Measurements from ENCODE around the gene CCDC158. TPM values are rescaled to one million over a fixed set of nuclear protein-coding genes. Genes with fewer than 3 reads are reported as not detected.

CCDC158 gene
- total and polyA plus RNA-seq, 10 of the 15 experiments (the other 5 are each of a cell fraction or from before 2014, with no cell fraction given): not detected

DNA sequence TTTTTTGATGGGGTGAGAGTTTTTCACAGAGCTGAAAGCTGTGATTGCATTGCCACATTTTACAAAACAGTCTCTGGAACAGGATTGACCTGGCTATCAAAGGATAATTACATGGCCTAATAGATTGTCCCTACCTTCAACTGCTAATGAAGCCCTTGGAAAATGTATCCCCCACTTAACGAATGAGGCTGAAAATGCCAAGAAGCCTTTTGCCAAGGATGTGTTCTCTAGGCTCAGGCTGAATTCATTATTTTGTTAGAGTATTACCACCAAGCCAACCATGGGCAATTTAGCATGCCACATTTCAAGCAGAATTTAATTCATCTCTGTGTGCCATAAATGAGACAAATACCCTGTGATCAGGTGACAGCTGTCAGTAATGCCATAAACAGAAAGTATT, 49.6 kb upstream of the CCDC158 start (continued):
- TF ChIP-seq IRF4 (IDR thresholded peaks at IDR 0.05; ENCODE audit: low read depth, low read length): no peak
- TF ChIP-seq, protein P1, sequence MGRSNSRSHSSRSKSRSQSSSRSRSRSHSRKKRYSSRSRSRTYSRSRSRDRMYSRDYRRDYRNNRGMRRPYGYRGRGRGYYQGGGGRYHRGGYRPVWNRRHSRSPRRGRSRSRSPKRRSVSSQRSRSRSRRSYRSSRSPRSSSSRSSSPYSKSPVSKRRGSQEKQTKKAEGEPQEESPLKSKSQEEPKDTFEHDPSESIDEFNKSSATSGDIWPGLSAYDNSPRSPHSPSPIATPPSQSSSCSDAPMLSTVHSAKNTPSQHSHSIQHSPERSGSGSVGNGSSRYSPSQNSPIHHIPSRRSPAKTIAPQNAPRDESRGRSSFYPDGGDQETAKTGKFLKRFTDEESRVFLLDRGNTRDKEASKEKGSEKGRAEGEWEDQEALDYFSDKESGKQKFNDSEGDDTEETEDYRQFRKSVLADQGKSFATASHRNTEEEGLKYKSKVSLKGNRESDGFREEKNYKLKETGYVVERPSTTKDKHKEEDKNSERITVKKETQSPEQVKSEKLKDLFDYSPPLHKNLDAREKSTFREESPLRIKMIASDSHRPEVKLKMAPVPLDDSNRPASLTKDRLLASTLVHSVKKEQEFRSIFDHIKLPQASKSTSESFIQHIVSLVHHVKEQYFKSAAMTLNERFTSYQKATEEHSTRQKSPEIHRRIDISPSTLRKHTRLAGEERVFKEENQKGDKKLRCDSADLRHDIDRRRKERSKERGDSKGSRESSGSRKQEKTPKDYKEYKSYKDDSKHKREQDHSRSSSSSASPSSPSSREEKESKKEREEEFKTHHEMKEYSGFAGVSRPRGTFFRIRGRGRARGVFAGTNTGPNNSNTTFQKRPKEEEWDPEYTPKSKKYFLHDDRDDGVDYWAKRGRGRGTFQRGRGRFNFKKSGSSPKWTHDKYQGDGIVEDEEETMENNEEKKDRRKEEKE (IDR thresholded peaks at IDR 0.05): no peak
- no peak for TF ChIP-seq TCF12 (IDR thresholded peaks at IDR 0.05; ENCODE audit: low read depth, low read length)
- TF ChIP-seq MXI1 (IDR thresholded peaks at IDR 0.05; ENCODE audit: low read depth, low read length): no peak

DNA sequence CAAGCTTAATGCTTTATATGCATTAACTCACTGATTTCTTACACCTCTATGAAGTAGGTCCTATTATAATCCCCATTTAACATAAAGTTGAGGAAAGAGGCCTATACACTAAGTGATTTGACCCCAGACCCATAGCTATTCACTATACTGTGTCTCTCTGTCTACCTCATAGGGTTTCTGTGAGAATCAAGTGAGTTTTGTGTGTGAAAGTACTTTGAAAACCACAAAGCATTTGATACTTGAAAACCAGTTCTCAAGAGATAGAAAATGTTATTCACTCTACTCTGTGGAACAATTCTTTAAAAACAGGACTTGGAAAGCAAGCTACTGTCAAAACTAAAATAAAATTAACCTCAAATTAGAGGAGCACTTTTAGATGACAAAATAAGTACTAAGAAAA, 49.1 kb upstream of the CCDC158 start:
- no peak overlapping the region for H3K4me2 ChIP-seq (ENCODE audit: control insufficient read depth, insufficient read depth)
- no peak overlapping the region for H3K4me3 ChIP-seq
- no peak overlapping the region for H3K9ac ChIP-seq (ENCODE audit: control insufficient read depth, insufficient read depth, low read length)
- ChIA-PET POLR2A (no interaction called here), RAD21 (ENCODE audit: unreplicated experiment) (no interaction called here), SMC1A (ENCODE audit: uncharacterized antibody, unreplicated experiment) (interaction anchor here (0.5 to 1.1 kb wide), 2 partner anchors 39 to 734 kb away, joined by 3 read pairs; no protein-coding TSS in a partner anchor), CTCF (interaction anchor here (1.1 to 1.7 kb wide), 4 partner anchors 9 to 40 kb away, joined by 3 to 5 read pairs (median 4); no protein-coding TSS in a partner anchor)
- no peaks in the 10 kb centered on the region for H4K20me1 ChIP-seq (ENCODE audit: control insufficient read depth, insufficient read depth)
- H3K79me2 ChIP-seq (ENCODE audit: control insufficient read depth, insufficient read depth, low read length): no peaks in the 10 kb centered on the region
- DNase-seq (ENCODE audit: low read depth, low spot score): no peak
- no TSS peak for BruUV-seq (replicated peaks)
- FAIRE-seq: no peak
- intact Hi-C loops (cut with micrococcal nuclease; ENCODE audit: unreplicated experiment) (no loop called here), in situ Hi-C loops (cut with MboI) (no loop called here)
- no peak overlapping the region for H3K27ac ChIP-seq (ENCODE audit: control insufficient read depth, insufficient read depth)
- H2AFZ ChIP-seq (ENCODE audit: control insufficient read depth, low read depth, low read length): no peak overlapping the region
- H3K4me1 ChIP-seq (ENCODE audit: control insufficient read depth, insufficient read depth, low read length): no peaks in the 10 kb centered on the region
- no peaks in the 10 kb centered on the region for H3K9me3 ChIP-seq (replicated peaks; ENCODE audit: control insufficient read depth, insufficient read depth, low read length)
- no peaks in the 10 kb centered on the region for H3K36me3 ChIP-seq (ENCODE audit: control insufficient read depth in 2 of 2, insufficient read depth in 2 of 2, low read length in 1 of 2)
- no peaks in the 10 kb centered on the region for H3K27me3 ChIP-seq (replicated peaks in 1 of 2; ENCODE audit: control insufficient read depth in 2 of 2, insufficient read depth in 2 of 2, low read length in 1 of 2)
- no peak; the same call in 1 of the 3 replicates for ATAC-seq
- TF ChIP-seq POLR2AphosphoS5 (IDR thresholded peaks at IDR 0.05; ENCODE audit: low read length) (no peak), ZNF24 (IDR thresholded peaks at IDR 0.05) (no peak), MTA3 (IDR thresholded peaks at IDR 0.05; ENCODE audit: borderline replicate concordance, low read length) (no peak), SREBF2 (IDR thresholded peaks at IDR 0.05; ENCODE audit: low read length) (no peak), TAF1 (IDR thresholded peaks at IDR 0.05; ENCODE audit: borderline replicate concordance, low read depth, low read length) (no peak), RCOR1 (conservative IDR thresholded peaks at IDR 0.05; ENCODE audit: low read depth, low read length) (no peak), WRNIP1 (IDR thresholded peaks at IDR 0.05; ENCODE audit: borderline replicate concordance, low read depth, low read length) (no peak), BACH1 (IDR thresholded peaks at IDR 0.05; ENCODE audit: borderline replicate concordance) (no peak), HCFC1 (IDR thresholded peaks at IDR 0.05; ENCODE audit: low read length) (no peak)
- TF ChIP-seq, protein P2, sequence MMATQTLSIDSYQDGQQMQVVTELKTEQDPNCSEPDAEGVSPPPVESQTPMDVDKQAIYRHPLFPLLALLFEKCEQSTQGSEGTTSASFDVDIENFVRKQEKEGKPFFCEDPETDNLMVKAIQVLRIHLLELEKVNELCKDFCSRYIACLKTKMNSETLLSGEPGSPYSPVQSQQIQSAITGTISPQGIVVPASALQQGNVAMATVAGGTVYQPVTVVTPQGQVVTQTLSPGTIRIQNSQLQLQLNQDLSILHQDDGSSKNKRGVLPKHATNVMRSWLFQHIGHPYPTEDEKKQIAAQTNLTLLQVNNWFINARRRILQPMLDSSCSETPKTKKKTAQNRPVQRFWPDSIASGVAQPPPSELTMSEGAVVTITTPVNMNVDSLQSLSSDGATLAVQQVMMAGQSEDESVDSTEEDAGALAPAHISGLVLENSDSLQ (IDR thresholded peaks at IDR 0.05): no peak
- TF ChIP-seq, protein P3, sequence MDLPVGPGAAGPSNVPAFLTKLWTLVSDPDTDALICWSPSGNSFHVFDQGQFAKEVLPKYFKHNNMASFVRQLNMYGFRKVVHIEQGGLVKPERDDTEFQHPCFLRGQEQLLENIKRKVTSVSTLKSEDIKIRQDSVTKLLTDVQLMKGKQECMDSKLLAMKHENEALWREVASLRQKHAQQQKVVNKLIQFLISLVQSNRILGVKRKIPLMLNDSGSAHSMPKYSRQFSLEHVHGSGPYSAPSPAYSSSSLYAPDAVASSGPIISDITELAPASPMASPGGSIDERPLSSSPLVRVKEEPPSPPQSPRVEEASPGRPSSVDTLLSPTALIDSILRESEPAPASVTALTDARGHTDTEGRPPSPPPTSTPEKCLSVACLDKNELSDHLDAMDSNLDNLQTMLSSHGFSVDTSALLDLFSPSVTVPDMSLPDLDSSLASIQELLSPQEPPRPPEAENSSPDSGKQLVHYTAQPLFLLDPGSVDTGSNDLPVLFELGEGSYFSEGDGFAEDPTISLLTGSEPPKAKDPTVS (IDR thresholded peaks at IDR 0.05; ENCODE audit: low read depth, low read length): no peak
- TF ChIP-seq, protein P4, sequence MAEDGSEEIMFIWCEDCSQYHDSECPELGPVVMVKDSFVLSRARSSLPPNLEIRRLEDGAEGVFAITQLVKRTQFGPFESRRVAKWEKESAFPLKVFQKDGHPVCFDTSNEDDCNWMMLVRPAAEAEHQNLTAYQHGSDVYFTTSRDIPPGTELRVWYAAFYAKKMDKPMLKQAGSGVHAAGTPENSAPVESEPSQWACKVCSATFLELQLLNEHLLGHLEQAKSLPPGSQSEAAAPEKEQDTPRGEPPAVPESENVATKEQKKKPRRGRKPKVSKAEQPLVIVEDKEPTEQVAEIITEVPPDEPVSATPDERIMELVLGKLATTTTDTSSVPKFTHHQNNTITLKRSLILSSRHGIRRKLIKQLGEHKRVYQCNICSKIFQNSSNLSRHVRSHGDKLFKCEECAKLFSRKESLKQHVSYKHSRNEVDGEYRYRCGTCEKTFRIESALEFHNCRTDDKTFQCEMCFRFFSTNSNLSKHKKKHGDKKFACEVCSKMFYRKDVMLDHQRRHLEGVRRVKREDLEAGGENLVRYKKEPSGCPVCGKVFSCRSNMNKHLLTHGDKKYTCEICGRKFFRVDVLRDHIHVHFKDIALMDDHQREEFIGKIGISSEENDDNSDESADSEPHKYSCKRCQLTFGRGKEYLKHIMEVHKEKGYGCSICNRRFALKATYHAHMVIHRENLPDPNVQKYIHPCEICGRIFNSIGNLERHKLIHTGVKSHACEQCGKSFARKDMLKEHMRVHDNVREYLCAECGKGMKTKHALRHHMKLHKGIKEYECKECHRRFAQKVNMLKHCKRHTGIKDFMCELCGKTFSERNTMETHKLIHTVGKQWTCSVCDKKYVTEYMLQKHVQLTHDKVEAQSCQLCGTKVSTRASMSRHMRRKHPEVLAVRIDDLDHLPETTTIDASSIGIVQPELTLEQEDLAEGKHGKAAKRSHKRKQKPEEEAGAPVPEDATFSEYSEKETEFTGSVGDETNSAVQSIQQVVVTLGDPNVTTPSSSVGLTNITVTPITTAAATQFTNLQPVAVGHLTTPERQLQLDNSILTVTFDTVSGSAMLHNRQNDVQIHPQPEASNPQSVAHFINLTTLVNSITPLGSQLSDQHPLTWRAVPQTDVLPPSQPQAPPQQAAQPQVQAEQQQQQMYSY (CRISPR knock-in tag; IDR thresholded peaks at IDR 0.05): no peak

All from GM12878 (cell line).